Measurements from ENCODE around the gene ANKRD11.
"Not testable (repeated sequence)": the region's sequence is repeated elsewhere in the genome, so short reads cannot be mapped to it uniquely, and the experiment has no call there.

ANKRD11 gene

DNA sequence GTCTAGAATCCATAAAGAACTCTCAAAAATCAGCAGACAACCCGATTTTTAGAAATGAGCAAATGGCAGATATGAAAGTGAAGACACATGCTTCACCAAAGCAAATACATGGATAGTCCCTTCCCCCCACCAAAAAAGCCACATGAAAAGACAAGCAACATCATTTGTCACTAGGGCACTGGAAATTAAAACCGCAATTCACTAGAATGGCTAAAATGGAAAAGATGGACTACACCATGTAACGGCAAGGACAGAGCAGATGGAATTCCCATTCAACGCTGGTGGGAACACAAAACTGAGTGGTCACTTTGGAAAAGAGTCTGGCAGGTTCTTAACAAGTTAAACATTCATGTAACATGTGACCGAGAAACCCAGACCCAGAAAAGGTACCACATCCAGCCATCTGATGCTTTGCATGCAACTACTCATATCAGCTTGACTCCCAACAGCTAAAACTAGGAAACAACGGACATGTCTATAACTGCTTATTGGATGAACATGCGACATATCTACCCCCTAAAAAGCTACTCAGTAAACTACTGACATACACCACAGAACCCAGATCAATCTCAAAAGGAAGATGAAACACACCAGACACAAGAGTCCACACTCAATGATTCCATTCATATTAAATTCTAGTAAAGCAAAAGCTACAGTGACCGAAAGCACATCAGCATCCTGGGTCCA lies 140.3 kb downstream of the ANKRD11 start:
- no peak for DNase-seq (ENCODE audit: low read depth in 3 of 3)

DNA sequence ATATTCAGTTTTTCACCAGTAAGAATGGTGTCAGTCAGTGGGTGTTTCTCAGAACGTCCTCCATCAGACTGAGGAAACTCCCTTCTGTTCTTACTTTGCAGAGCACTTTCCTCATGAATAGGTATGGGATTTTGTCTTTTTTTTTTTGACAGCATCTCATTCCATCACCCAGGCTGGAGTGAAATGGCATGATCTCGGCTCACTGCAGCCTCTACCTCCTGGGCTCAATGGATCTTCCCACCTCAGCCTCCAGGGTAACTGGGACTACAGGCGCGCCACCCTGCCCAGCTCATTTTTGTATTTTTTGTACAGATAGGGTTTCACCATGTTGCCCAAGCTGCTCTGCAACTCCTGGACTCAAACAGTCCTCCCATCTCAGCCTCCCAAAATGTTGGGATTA lies 142.6 kb downstream of the ANKRD11 start:
- no peak for DNase-seq (ENCODE audit: low read depth in 3 of 3)

DNA sequence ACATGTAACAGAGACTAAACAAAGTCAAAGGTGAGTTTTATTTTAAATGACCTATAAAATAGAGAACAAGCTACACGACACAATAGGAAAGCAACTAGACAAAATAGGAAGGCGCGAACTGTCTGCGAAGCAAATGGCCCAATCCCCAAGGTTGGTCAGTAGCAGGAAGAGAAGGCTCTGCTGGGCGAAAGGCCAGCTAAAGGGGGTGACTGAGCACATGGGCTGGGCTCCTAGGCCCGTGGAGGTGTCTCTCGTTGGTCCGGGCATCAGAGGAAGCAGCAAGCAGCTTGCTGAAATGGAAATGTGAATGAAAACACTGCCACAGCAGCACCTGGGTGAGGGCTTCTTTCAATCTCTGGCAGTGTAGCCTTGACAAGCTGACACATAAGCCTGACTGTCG lies 143.5 kb downstream of the ANKRD11 start:
- no peak for DNase-seq (ENCODE audit: low read depth in 3 of 3)

DNA sequence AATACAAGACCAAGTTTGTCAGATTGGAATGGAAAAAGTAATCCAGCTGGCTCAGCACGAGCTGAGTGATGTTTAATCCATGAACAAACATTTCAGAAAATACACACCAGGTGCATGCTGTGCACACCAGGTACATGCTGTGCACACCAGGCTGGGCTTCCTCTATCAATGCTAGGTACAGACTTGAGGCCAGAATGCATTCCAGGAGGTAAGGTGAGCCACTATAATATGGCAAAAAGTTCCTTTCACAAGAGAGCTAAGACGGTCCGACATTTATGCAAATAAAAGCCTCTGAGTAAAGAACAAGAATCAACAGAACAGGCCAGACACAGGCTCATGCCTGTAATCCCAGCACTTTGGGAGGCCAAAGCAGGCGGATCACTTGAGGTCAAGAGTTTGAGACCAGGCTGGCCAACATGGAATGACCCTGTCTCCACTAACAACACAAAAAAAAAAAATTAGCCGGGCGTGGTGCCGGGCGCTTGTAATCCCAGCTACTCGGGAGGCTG lies 144.7 kb downstream of the ANKRD11 start:
- no peak for DNase-seq (ENCODE audit: low read depth in 3 of 3)

DNA sequence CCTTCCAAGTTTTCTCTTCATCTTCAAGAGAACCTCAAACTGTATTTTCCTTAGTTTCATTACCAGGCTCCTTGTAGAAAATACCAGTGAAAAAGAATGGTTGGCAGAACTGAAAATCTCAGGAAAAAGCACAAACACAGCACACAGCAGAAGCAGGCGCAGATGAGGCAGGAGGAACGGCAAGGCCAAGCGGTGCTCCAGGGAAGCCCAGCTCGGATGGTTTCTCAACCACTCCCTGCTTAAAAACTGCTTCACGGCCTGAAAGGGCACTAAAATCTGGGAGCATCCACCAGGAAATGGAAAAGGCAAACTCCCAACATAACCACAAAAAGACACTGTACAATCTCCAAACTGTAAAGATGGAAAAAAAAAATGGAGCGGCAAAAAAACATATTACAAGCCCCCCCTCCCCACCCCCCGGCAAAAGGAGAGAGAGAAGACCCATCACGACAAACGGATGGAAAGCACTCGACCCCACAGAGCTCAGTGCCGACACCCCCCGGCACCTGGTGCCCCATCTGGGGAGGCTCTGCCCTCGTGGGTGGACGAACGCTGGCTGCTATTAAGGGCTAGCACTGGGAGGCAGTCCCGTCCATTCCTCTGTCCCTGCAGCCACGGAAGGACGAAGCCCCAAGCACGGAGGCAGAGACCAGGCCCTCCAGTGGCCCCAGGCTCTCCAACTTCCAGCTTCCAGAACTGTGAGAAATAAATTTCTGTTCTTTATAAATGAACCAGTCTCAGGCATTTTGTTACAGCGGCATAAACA lies 145.3 kb downstream of the ANKRD11 start:
- no peak for DNase-seq (ENCODE audit: low read depth in 3 of 3)

DNA sequence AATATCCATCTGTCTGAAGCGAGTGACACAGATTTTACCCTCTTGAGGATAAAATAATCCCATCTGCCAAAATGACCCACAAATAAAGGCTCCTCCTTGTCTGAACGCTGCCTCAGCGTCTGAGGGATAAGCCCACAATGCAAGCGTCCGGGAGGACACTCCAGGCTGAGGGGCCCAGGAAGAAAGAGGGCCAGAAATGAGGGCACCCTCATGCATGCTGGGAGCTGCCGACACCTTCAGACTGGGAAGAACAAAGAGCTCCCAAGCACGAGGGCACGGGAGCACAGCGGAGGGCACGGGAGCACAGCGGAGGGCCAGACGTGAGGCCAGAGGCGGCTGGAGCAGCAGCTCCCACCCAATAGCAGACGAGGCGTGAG lies 145.9 kb downstream of the ANKRD11 start:
- no peak for DNase-seq (ENCODE audit: low read depth in 3 of 3)

DNA sequence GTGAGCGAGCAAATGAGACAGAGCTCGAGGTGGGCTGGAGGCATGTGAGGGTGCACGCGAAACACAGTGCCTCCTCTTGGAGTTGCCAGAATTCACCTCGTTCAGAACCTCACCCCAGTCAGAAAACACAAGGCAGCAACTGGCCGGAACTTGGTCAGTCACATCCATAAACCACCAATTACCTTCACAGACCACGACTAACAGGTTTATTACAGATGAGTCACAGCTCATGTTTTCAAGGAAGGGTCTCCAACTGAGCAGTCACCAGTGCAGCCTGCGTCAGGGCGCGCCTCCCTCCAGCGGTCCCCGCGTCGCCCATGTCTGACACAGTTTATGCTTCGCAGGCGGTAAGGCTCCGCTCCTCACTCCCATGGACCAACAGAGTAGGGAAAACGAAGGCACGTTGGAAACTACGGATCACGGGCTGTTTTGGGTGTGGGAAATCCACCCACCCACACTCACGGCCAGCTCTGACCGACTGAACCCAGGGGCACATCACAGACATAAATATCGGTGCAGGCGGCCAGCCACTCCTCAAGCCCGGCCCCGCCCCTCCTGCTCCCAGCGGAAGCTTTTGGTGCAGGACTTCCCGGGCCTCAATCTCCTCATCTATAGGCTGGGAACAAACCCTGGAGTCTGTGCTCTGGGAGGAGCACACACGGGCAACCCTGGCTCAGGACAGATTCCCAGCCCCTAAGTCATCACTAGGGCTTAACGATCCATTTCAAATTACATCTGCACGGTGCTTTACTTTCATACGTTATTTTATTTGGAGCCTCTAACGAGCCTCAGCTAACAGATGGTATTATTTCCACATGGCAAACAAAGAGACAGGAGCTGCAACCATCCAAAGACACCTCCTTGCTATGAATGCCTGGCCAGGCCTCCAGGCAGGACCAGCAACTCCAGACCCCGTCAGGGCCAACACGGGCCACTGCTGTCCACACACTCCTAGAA lies 146.6 kb downstream of the ANKRD11 start:
- no peak for DNase-seq (ENCODE audit: low read depth in 3 of 3)

DNA sequence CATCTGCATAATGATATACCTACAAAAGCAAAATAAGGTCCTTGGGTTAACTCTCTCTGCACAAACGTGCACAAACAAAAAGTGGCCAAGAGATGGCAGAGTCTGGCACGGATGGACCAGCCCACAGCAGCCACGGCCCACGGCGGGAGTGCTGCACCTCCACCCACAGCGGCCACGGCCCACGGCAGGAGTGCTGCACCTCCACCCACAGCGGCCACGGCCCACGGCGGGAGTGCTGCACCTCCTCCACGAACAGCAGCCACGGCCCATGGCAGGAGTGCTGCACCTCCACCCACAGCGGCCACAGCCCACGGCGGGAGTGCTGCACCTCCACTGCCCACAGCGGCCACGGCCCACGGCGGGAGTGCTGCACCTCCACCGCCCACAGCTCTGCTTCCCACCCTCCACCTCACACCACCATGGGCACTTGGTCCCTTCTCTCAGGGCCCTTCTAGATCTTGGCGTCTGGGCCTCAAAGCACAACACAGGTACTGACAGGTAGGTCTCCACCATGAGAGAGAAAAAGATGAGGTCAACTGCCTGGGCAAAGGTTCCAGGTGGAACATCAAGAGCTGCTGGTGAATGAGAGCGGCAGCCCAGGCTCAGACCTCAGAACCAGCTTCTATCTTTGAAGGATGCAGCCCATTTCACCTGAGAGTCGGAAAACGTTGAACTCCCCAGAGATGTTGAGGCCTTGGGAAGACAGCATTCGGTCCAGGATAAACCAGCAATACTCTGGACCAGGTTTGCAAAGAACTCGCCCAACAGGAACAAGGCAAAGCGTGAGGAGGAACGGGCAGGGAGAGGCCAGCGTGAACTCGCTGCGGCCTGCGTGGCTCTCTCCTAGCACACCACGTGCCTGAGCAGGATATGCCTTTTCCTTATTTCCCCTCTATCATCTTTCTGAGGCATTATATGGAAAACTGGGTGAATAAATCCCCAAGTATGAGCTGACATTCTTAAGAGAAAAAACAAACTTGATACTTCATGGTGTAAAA lies 148.4 kb downstream of the ANKRD11 start:
- no peak for DNase-seq (ENCODE audit: low read depth in 3 of 3)

DNA sequence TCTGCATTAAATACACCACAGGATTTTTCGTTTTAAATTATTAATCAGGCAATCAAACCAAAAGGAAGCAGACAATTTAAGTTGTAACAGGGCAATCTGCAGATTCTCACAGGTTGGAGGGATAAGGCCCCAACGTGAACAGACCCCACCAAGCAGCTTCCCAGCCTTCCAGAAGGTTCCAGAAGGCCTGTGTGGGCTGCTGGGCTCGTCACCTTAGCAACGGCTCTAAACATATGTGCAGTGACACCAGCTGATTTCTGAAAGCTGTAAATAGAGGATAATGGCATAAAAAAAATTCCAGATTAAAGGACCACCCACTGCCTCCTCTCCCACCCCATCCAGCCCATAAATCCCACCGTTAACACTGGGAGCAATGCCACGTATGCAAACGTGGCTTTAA lies 149.1 kb downstream of the ANKRD11 start:
- no peak for DNase-seq (ENCODE audit: low read depth in 3 of 3)

DNA sequence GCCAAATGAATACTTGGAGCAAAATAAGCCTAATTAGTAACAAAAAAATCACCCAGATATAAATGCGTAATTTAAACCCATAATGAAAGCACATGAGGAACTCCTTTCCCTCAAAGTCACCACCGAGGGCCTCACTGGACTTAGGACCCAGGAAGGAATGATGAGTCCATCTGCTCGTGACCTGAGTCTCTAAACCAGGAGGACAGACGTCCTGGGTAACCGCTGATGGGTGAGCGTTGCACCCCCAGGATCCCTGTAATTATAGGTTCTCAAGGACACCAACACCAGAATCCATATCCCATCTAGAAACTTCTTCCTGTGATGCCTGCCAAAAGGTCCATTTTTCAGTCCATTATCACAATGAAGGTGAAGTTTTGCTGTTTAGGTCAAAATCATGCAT lies 151.5 kb downstream of the ANKRD11 start:
- DNase-seq (ENCODE audit: low read depth in 3 of 3), result no peak

DNA sequence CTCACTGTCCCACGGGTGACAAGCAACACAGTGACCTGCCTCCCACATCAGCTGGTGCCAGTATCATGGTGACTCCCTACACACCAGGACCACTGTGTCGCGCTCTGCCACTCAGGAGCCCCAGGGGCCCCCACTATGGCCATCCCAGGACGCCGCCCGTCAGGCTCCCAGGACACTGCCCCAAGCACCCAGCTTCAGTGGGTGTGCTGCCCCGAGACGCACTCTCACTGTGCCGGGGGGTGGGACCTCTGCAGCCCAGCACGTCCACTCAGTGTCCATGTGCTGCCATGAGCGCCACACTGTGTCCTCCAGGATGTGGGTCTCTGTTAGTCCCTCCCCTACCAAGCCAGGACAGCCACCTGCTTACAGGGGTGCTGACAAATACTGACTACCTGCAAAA lies 152.4 kb downstream of the ANKRD11 start:
- no peak for DNase-seq (ENCODE audit: low read depth in 3 of 3)

DNA sequence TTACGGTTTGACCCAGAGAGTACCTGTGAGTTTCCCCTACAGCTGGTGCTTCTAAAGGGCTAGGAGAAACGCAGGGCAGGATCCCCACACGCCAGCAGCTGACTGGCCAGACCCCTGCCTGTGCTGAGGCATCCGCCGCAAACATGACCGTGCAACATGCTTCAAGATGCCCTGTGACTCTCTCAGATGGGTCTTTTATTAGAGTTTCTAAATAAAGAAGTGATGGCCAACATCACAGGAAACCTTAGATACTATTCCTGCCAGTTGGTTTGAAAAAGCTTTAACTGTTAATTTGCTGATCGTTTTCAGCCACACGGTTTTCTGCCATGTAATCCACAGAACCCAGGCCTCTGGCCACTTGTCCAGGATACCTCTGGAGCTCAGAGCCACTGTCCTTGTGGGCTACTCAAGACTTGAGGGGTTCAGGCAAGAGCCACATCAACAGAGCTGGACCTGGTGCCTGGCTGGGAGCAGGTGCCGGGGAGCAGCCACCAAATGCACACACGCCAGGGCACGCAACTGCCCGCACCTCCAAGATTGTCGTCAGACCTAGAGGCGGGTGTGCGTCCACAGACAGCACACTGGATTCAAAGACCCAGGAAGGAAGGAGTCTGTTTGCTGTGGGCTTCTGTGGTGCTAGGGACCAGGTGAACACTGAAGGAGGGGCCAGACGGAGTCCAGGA lies 154.4 kb downstream of the ANKRD11 start:
- no peak for DNase-seq (ENCODE audit: low read depth in 3 of 3)

DNA sequence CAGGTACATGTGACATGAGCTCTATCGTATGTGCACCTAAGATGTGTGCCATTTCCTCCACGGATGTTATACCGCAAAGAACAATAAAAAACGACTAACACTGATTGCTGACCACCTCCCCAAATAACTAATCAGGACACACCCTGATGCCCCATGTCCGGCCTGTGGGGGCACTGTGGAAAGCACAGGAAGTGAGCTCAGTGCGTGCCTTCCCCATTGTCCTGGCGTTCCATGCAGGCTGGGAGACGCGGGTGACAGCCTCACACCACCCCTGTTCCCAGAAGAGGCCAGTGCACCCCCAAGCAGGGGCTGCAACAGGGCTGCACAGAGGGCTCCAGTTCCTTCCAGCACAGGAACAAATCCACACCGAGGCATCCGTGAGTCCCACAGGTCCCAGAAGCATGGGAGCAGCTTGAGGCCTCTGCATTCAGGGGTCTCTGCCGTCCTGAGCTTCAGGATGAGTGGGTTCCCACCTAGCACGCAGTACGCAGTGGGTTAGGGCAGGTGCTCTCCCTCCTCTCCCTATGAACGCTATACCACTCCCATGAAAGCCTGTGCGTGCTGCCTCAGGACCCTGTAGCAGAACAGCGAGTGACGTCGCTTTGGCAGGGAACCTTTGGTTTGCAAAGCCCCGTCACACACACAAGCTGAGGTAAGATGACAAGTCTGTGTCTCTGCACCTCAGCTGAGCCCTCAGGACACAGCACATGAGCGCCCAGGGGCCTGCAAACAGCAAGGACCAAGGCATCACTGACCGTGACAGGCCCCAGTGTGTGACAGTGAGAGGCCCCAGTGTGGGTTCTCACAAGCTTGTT lies 155.2 kb downstream of the ANKRD11 start:
- DNase-seq (ENCODE audit: low read depth in 3 of 3), result no peak

DNA sequence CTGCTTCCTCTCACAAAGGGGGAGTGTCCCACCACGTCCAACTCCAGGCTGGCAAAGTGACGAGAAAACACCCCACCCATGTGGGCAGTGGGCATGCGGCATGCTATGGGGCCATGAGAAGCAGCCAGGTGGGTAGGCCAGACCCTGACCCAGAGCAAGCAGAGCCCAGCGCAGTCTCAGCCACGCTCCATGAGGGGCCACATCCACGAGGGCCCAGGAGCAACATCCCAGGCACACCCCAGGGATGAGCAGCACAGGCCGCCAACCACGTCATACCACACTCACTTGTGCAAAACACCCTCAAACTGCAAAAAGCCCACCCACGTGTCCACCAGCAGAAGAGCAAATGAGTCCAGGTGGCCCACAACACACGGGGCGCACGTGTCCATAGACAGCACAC lies 155.9 kb downstream of the ANKRD11 start:
- DNase-seq (ENCODE audit: low read depth in 3 of 3), result no peak

DNA sequence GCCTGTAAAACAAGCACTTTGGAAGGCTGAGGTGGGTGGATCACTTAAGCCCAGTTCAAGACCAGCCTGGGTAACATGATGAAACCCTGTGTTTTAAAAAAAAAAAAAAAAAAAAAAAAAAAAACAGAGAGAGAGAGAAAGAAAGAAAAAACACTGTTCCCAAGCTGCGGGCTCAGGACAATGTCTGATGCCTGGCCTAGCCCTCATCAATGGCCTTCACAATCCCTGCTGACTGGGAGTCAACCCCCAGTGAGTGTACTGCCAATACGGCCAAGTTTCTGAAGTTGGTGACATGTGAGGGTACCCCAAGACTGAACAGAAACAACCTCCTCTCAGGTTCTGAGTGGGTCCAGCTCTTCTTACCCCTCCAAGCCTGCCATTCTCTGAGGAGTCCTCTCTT lies 156.3 kb downstream of the ANKRD11 start:
- DNase-seq (ENCODE audit: low read depth in 3 of 3), result no peak

DNA sequence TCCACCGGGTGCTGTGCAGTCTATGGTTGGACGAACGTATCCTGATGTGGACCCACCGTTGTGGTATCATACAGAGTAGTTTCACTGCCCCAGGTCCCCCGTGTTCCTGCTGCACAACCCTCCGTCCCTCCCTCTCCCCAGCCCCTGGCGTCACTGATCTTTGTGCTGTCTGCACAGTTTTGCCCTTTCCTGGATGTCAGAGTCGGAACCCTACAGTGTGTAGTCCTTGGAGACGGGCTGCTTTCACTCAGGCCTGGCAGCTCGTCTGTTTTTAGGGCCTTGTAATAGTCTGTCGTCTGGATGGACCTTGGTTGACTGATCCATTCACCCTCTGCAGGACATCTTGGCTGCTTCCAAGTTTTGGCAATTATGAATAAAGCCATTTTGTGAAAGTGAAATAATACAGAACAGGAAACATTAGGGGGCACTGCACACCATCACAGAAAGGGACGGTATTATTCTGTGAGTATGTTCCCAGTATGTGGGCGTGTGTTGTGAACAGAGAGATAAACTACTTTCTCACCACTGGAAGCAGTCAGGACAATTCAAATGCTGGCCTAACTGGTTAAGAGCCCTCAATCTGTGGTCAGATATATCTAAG lies 156.9 kb downstream of the ANKRD11 start:
- not testable (repeated sequence) for DNase-seq (ENCODE audit: low read depth in 3 of 3)

DNA sequence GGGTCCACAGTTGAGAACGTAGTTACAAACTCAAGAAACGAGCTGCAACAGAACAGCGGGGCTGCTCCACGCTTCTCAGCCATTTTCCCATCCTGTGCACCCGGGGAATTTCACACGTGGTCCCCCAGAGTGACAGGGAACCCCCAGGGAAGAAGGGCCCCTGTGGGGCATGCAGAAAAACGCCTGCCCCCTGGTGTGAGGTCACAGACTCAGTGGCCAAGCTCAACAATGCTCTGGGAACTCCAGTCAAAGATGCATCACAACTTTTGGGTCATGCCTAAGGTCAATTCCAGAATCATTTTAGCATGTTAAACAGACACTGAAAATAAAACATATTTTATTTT lies 157.5 kb downstream of the ANKRD11 start:
- no peak for DNase-seq (ENCODE audit: low read depth in 3 of 3)

DNA sequence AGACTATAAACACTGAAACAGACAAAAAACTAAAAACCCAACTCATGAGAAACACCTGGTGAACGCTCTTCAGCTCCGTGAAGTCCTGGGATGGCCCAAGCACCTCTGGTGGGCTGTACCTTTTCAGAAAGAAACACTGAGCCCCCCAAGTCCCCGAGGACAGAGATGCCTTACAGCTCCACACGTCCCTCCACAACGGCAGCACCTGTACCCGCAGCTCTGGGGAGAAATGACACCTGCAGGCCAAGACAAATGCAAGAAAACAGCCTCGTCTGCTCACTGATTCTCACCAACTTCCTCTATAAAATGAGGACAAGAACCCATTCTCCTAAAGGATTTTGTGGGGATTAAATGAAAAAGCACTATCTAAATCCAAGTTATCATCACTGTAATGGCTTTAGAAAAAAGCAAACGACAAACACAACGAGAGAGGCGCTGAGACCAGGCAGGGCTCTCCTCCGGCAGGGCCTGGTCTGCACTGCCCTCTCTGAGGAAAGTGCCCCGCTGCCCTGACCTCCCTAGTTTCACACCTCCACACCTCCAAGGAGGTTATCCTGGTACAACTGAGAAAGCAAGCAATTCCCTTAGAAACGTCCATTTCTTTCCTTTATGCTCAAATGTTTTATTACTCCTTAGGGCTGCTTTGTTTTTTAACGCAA lies 158.0 kb downstream of the ANKRD11 start:
- no peak for DNase-seq (ENCODE audit: low read depth in 3 of 3)

All from stimulated activated CD4-positive, alpha-beta T cell treated with anti-CD3 and anti-CD28 coated beads, TNF-alpha, amount 100 ng/mL, for 48 hours (primary cell).